SK-N-SH treated with all-trans-retinoic acid at 6 μM for 48 hours (cell line): Measurements from ENCODE around the gene HDGF.

Experiments
- ATAC-seq: fragments of 200-7000 bp; cut with Tn5 transposase; 3 replicates; pipeline ENCODE4 v1.9.1; 2020; ENCODE audit warnings: mild to moderate bottlenecking, moderate library complexity
- ARNTL ChIP-seq: fragments of 450-650 bp; formaldehyde crosslinking; IDR thresholded peaks from 2 replicates; pipeline ENCODE4 v1.5.0; 2020; ENCODE audit warnings: low read depth, mild to moderate bottlenecking, moderate library complexity, borderline replicate concordance
- BACH2 ChIP-seq: fragments of 250-450 bp; sonication (Bioruptor Pico); IDR thresholded peaks from 2 replicates; pipeline ENCODE4 v1.9.0; 2021; ENCODE audit warnings: mild to moderate bottlenecking, borderline replicate concordance
- CREB5 ChIP-seq: fragments of 250-450 bp; sonication (Bioruptor Pico); IDR thresholded peaks from 2 replicates; pipeline ENCODE4 v1.5.1; 2020; ENCODE audit warnings: low read depth, mild to moderate bottlenecking, moderate library complexity
- CSDC2 ChIP-seq: fragments of 250-450 bp; sonication (Bioruptor Pico); IDR thresholded peaks from 2 replicates; pipeline ENCODE4 v1.5.0; 2020; ENCODE audit warnings: mild to moderate bottlenecking, moderate library complexity
- ESRRG ChIP-seq: fragments of 250-450 bp; sonication (Bioruptor Pico); IDR thresholded peaks from 2 replicates; pipeline ENCODE4 v1.6.1; 2021; ENCODE audit warnings: mild to moderate bottlenecking
- GLIS3 ChIP-seq: fragments of 250-450 bp; sonication (Bioruptor Pico); IDR thresholded peaks from 2 replicates; pipeline ENCODE4 v1.5.0; 2020; ENCODE audit warnings: mild to moderate bottlenecking, moderate library complexity
- OSR1 ChIP-seq: fragments of 250-450 bp; sonication (Bioruptor Pico); IDR thresholded peaks from 2 replicates; pipeline ENCODE4 v1.8.0; 2022; ENCODE audit warnings: moderate library complexity, mild to moderate bottlenecking, inconsistent platforms
- POU6F1 ChIP-seq: fragments of 250-450 bp; sonication (Bioruptor Pico); IDR thresholded peaks from 2 replicates; pipeline ENCODE4 v1.8.0; 2021; ENCODE audit warnings: low read depth, mild to moderate bottlenecking, moderate library complexity, borderline replicate concordance
- RARB ChIP-seq: fragments of 250-450 bp; sonication (Bioruptor Pico); IDR thresholded peaks from 2 replicates; pipeline ENCODE4 v1.8.0; 2021; ENCODE audit warnings: mild to moderate bottlenecking, moderate library complexity
- SNAI2 ChIP-seq: fragments of 250-450 bp; sonication (Bioruptor Pico); IDR thresholded peaks from 2 replicates; pipeline ENCODE4 v1.5.0; 2020; ENCODE audit warnings: mild to moderate bottlenecking, moderate library complexity
- TCF4 ChIP-seq: fragments of 250-450 bp; sonication (Bioruptor Pico); IDR thresholded peaks from 2 replicates; pipeline ENCODE4 v1.8.0; 2021; ENCODE audit warnings: mild to moderate bottlenecking, moderate library complexity, borderline replicate concordance
- TOX ChIP-seq: fragments of 250-450 bp; sonication (Bioruptor Pico); IDR thresholded peaks from 2 replicates; pipeline ENCODE4 v1.8.0; 2021; ENCODE audit warnings: mild to moderate bottlenecking, moderate library complexity, borderline replicate concordance
- ZC3H10 ChIP-seq: fragments of 250-450 bp; sonication (Bioruptor Pico); IDR thresholded peaks from 2 replicates; pipeline ENCODE4 v1.5.1; 2021; ENCODE audit warnings: mild to moderate bottlenecking, moderate library complexity
- ZFP3 ChIP-seq: fragments of 250-450 bp; sonication (Bioruptor Pico); IDR thresholded peaks from 2 replicates; pipeline ENCODE4 v1.5.0; 2020; ENCODE audit warnings: mild to moderate bottlenecking, moderate library complexity
- ZFP30 ChIP-seq: fragments of 450-650 bp; formaldehyde crosslinking; IDR thresholded peaks from 2 replicates; pipeline ENCODE4 v1.5.0; 2022; ENCODE audit warnings: mild to moderate bottlenecking, moderate library complexity
- ZNF565 ChIP-seq: fragments of 450-650 bp; formaldehyde crosslinking; conservative IDR thresholded peaks from 2 replicates; pipeline ENCODE4 v1.5.0; 2020; ENCODE audit warnings: low read depth, mild to moderate bottlenecking, moderate library complexity
- ZNF8 ChIP-seq: fragments of 450-650 bp; formaldehyde crosslinking; IDR thresholded peaks from 2 replicates; pipeline ENCODE4 v1.5.0; 2020; ENCODE audit warnings: mild to moderate bottlenecking, moderate library complexity
- TF ChIP-seq, protein P1 (sequence below): fragments of 250-450 bp; sonication (Bioruptor Pico); IDR thresholded peaks from 2 replicates; pipeline ENCODE4 v1.8.0; 2020; ENCODE audit warnings: mild to moderate bottlenecking, moderate library complexity, borderline replicate concordance
- TF ChIP-seq, protein P2 (sequence below): fragments of 250-450 bp; sonication (Bioruptor Pico); IDR thresholded peaks from 2 replicates; pipeline ENCODE4 v1.5.1; 2021; ENCODE audit warnings: mild to moderate bottlenecking, moderate library complexity
- TF ChIP-seq, protein P3 (sequence below): fragments of 250-450 bp; sonication (Bioruptor Pico); IDR thresholded peaks from 2 replicates; pipeline ENCODE4 v1.5.0; 2020; ENCODE audit warnings: mild to moderate bottlenecking, moderate library complexity

Gene HDGF

GRCh38 chr1:156742801-156743200 is 8.7 kb downstream of the HDGF start:
- no peak for ATAC-seq
- TF ChIP-seq TOX, result no peak
- TF ChIP-seq ZNF565, result no peak
- no peak for TF ChIP-seq BACH2
- TF ChIP-seq GLIS3 (CRISPR knock-in tag), result no peak
- TF ChIP-seq TCF4 (CRISPR knock-in tag), result no peak
- TF ChIP-seq CSDC2 (CRISPR knock-in tag), result no peak
- TF ChIP-seq ZFP30 (CRISPR knock-in tag), result no peak
- TF ChIP-seq CREB5 (CRISPR knock-in tag), result no peak
- TF ChIP-seq, protein P1, sequence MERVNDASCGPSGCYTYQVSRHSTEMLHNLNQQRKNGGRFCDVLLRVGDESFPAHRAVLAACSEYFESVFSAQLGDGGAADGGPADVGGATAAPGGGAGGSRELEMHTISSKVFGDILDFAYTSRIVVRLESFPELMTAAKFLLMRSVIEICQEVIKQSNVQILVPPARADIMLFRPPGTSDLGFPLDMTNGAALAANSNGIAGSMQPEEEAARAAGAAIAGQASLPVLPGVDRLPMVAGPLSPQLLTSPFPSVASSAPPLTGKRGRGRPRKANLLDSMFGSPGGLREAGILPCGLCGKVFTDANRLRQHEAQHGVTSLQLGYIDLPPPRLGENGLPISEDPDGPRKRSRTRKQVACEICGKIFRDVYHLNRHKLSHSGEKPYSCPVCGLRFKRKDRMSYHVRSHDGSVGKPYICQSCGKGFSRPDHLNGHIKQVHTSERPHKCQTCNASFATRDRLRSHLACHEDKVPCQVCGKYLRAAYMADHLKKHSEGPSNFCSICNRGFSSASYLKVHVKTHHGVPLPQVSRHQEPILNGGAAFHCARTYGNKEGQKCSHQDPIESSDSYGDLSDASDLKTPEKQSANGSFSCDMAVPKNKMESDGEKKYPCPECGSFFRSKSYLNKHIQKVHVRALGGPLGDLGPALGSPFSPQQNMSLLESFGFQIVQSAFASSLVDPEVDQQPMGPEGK (CRISPR knock-in tag), result no peak
- no peak for TF ChIP-seq ZNF8 (CRISPR knock-in tag)

- TF ChIP-seq ARNTL (CRISPR knock-in tag) (no peak), POU6F1 (CRISPR knock-in tag) (no peak), CSDC2 (CRISPR knock-in tag) (no peak), ESRRG (no peak), ZNF565 (no peak), ZC3H10 (CRISPR knock-in tag) (no peak), TOX (no peak), BACH2 (no peak), ZFP3 (CRISPR knock-in tag) (no peak), RARB (CRISPR knock-in tag) (no peak), OSR1 (CRISPR knock-in tag) (no peak), SNAI2 (no peak), ZNF8 (CRISPR knock-in tag) (no peak), ZFP30 (CRISPR knock-in tag) (no peak), GLIS3 (CRISPR knock-in tag) (no peak)
- TF ChIP-seq, protein P1 (CRISPR knock-in tag), result no peak
- TF ChIP-seq, protein P2, sequence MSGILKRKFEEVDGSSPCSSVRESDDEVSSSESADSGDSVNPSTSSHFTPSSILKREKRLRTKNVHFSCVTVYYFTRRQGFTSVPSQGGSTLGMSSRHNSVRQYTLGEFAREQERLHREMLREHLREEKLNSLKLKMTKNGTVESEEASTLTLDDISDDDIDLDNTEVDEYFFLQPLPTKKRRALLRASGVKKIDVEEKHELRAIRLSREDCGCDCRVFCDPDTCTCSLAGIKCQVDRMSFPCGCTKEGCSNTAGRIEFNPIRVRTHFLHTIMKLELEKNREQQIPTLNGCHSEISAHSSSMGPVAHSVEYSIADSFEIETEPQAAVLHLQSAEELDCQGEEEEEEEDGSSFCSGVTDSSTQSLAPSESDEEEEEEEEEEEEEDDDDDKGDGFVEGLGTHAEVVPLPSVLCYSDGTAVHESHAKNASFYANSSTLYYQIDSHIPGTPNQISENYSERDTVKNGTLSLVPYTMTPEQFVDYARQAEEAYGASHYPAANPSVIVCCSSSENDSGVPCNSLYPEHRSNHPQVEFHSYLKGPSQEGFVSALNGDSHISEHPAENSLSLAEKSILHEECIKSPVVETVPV, result no peak
- TF ChIP-seq, protein P3, sequence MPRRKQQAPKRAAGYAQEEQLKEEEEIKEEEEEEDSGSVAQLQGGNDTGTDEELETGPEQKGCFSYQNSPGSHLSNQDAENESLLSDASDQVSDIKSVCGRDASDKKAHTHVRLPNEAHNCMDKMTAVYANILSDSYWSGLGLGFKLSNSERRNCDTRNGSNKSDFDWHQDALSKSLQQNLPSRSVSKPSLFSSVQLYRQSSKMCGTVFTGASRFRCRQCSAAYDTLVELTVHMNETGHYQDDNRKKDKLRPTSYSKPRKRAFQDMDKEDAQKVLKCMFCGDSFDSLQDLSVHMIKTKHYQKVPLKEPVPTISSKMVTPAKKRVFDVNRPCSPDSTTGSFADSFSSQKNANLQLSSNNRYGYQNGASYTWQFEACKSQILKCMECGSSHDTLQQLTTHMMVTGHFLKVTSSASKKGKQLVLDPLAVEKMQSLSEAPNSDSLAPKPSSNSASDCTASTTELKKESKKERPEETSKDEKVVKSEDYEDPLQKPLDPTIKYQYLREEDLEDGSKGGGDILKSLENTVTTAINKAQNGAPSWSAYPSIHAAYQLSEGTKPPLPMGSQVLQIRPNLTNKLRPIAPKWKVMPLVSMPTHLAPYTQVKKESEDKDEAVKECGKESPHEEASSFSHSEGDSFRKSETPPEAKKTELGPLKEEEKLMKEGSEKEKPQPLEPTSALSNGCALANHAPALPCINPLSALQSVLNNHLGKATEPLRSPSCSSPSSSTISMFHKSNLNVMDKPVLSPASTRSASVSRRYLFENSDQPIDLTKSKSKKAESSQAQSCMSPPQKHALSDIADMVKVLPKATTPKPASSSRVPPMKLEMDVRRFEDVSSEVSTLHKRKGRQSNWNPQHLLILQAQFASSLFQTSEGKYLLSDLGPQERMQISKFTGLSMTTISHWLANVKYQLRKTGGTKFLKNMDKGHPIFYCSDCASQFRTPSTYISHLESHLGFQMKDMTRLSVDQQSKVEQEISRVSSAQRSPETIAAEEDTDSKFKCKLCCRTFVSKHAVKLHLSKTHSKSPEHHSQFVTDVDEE (CRISPR knock-in tag), result no peak
- no peak for ATAC-seq
Measured at GRCh38 chr1:156742017-156742416, 9.5 kb downstream of the HDGF start.
